ENCODE results near the gene CCDC167. TPM values are rescaled to one million over a fixed set of nuclear protein-coding genes. Genes with fewer than 3 reads are reported as not detected.
"Not testable (repeated sequence)": the region's sequence is repeated elsewhere in the genome, so short reads cannot be mapped to it uniquely, and the experiment has no call there.

The CCDC167 gene
- total RNA-seq, 1 donor from 2014 or later, result 28.4 TPM

DNA sequence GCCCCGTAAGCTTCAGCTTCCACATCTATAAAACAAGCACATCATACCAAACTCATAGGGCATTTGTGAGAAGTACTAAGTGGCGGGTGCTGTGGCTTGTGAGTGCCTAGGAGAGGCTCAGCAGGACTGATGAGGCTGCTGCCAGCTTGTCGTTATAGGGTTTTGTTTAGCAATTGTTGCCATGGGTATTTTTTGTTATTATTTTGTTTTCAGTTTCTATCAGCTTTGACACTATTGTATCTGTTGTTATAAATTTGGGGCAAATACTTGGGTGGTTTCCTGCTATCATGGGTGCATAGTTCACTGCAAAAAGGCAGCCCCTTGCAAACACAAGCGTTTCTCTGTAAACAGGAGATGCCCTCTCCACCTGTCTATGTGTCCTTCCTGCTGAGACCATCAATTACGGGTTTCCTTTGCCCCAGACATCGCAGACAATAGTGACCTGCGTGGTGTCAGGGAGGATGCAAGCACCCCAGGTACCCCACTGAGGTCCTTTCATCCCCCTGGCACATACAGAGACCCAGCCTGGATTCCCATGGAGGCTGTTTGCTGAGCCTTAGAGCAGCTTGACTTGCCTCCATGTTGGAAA lies 3.1 kb upstream of the CCDC167 start:
- Histone ChIP-seq H3K27me3 (no peaks in the 10 kb centered on the region), H3K27ac (no peak overlapping the region), H3K4me3 (no peak overlapping the region), H3K4me1 (no peaks in the 10 kb centered on the region), H3K36me3 (no peaks in the 10 kb centered on the region), H3K9me3 (no peaks in the 10 kb centered on the region)
- TF ChIP-seq, protein P1, sequence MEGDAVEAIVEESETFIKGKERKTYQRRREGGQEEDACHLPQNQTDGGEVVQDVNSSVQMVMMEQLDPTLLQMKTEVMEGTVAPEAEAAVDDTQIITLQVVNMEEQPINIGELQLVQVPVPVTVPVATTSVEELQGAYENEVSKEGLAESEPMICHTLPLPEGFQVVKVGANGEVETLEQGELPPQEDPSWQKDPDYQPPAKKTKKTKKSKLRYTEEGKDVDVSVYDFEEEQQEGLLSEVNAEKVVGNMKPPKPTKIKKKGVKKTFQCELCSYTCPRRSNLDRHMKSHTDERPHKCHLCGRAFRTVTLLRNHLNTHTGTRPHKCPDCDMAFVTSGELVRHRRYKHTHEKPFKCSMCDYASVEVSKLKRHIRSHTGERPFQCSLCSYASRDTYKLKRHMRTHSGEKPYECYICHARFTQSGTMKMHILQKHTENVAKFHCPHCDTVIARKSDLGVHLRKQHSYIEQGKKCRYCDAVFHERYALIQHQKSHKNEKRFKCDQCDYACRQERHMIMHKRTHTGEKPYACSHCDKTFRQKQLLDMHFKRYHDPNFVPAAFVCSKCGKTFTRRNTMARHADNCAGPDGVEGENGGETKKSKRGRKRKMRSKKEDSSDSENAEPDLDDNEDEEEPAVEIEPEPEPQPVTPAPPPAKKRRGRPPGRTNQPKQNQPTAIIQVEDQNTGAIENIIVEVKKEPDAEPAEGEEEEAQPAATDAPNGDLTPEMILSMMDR (IDR thresholded peaks at IDR 0.05), result no peak
- no peak for DNase-seq (ENCODE audit: low spot score in 2 of 2)
- intact Hi-C loops (cut with DNase I), result loop anchor here (5.0 kb wide), 1 partner anchor 70 kb away; the partner anchor contains the start of gene CMTR1

DNA sequence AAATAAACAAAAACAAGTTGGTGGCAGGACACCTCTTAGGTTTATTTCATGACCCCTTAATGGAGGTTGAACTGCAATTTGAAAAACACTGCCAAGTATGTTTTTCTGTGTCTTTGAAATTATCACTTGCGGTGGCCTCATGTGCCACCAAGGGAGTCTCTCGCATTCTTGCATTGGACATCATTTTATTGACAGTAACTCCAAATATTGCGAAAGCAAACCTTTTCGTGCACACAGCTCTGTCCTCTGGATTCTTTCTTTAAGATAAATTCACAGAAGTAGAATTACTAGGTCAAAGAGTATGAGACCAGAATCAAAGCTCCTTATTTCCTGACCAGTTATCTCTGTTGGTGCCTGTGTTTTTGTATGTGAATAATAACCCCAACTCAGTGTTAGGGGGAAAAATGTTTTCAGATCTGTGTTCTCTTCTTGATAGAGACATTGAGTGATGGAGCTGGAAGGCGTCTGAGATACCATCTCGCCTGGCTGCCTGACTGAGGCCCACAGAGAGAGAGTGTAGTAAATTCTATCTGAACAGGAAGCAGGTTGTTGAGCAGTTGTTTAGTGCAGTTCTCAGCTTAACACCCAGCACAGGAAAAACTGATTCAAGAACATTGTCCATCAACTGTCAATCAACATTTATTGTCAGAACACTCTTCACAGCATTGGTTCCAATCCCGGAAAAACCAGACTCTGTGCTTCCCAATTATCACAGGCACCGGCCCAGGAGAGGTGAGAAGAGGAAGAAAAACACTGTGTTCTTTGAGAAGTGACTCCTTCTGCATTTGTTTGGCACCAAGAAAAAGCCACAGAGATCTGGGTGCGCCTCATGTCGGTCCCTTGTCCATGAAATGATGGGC lies 2.2 kb upstream of the CCDC167 start:
- intact Hi-C loops (cut with DNase I), result loop anchor here (5.0 kb wide), 1 partner anchor 70 kb away; the partner anchor contains the start of gene CMTR1
- DNase-seq (ENCODE audit: low spot score in 2 of 2), result no peak
- TF ChIP-seq, protein P1 (IDR thresholded peaks at IDR 0.05), result no peak
- Histone ChIP-seq H3K27me3 (no peaks in the 10 kb centered on the region), H3K27ac (no peak overlapping the region), H3K9me3 (no peaks in the 10 kb centered on the region), H3K4me1 (no peaks in the 10 kb centered on the region), H3K36me3 (no peaks in the 10 kb centered on the region), H3K4me3 (no peak overlapping the region)

DNA sequence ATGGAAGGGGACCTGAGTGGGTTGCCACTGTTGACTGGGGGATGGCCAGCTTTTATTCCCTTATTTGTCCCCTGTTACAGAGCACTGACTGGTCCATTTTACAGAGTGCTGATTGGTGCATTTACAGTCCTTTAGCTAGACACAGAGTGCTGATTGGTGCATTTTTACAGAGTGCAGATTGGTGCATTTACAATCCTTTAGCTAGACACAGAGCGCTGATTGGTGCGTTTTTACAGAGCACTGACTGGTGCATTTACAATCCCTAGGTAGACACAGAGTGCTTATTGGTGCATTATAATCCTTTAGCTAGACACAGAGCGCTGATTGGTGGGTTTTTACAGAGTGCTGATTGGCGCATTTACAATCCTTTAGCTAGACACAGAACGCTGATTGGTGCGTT lies 1.2 kb upstream of the CCDC167 start:
- not testable (repeated sequence) for H3K27ac ChIP-seq; H3K4me3 ChIP-seq; H3K9me3 ChIP-seq; H3K36me3 ChIP-seq; H3K4me1 ChIP-seq; DNase-seq (ENCODE audit: low spot score in 2 of 2); H3K27me3 ChIP-seq
- intact Hi-C loops (cut with DNase I), result loop anchor here (5.0 kb wide), 1 partner anchor 69 kb away; the partner anchor contains the start of gene CMTR1

DNA sequence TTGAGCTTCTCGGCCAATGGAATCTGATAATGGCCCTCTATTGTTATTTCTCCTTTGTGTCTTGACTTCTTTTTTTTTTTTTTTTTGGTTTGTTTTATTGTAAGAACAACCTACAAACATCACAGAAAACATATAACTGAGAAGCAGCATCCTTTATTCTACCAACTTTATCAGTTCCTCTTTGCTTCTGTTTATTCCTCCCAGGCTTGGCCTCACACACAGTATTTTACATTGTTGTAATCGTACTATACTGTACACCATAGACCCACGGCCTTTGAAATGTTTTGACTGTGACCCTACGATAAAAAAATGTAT lies 558 bp upstream of the CCDC167 start:
- Histone ChIP-seq H3K36me3 (no peaks in the 10 kb centered on the region), H3K4me1 (no peaks in the 10 kb centered on the region), H3K9me3 (no peaks in the 10 kb centered on the region), H3K27me3 (no peaks in the 10 kb centered on the region), H3K27ac (no peak overlapping the region), H3K4me3 (peak overlapping the region; percentile 82 to 91)
- no peak for DNase-seq (ENCODE audit: low spot score in 2 of 2)
- TF ChIP-seq, protein P1 (IDR thresholded peaks at IDR 0.05), result no peak
- intact Hi-C loops (cut with DNase I), result loop anchor here (5.0 kb wide), 1 partner anchor 68 kb away; the partner anchor contains the start of gene CMTR1

DNA sequence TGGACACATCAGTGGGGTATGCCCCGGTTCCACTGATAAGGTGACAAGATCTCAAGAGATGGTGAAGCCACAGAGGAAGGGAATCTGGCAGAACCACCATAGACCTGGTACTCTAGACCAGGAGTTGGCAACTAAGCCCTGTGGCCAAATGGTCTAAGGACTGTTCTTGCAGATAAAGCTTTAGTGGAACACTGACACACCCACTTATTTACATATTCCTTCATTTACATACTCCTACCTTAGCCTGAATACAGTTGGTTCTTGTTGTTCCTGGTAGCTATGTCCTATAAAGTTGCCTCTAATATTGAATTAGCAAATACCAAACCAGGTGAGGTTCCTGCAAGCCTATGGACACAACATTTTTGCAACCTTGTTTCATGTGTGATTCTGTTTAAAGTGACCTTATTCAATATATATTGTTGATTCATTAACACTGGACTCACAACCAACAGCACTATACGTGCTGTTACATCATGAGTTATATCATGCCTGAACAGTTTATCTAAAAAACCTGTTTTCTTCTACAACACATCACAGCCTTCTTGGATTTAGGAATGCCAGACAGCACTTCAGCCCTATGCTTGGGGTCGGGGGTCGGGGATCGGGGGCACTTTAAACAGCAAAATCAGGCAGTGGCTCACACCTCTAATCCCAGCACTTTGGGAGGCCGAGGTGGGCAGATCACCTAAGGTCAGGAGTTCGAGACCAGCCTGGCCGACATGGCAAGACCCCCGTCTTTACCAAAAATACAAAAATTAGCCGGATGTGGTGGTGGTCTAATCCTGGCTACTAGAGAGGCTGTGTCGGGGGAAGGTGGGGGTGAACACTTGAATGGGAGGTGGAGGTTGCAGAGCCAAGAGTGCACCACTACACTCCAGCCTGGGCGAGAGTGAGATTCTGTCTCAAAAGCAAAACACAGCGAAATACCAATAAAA lies 2.5 kb downstream of the CCDC167 start:
- Histone ChIP-seq H3K4me1 (no peaks in the 10 kb centered on the region), H3K36me3 (no peaks in the 10 kb centered on the region), H3K9me3 (no peaks in the 10 kb centered on the region), H3K27ac (no peak overlapping the region), H3K27me3 (no peaks in the 10 kb centered on the region), H3K4me3 (no peak overlapping the region)
- intact Hi-C loops (cut with DNase I), result loop anchor here (5.0 kb wide), 1 partner anchor 195 kb away; no protein-coding TSS in a partner anchor
- DNase-seq (ENCODE audit: low spot score in 2 of 2), result no peak
- TF ChIP-seq, protein P1 (IDR thresholded peaks at IDR 0.05), result no peak
